ENCODE data around the gene AJAP1.

DNA sequence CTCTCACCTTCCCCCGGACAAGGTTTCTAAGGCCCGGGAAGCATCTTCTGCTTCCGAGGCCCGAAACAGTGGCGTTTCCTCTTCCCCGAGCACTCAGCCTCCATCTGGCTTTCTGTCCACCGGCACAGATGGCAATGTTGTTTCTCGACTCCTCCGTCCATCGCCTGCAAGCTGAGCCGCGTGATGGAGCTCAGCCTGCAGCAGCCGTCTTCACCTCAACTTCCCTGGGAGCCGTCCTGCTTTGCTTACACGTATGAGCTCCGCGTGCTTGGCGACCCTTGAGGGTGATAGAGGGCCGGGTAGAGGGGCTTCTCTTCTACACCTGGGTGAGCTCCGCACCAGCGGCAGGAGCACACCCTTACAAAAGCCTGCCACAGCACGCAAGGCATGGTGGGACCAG, 80.4 kb downstream of the AJAP1 start:
- no peak for TF ChIP-seq POLR2AphosphoS5 (IDR thresholded peaks at IDR 0.05; ENCODE audit: low read length)
- TF ChIP-seq EZH2 (IDR thresholded peaks at IDR 0.05; ENCODE audit: borderline replicate concordance, control insufficient read depth, low read depth, low read length) = no peak
- TF ChIP-seq, protein P1, sequence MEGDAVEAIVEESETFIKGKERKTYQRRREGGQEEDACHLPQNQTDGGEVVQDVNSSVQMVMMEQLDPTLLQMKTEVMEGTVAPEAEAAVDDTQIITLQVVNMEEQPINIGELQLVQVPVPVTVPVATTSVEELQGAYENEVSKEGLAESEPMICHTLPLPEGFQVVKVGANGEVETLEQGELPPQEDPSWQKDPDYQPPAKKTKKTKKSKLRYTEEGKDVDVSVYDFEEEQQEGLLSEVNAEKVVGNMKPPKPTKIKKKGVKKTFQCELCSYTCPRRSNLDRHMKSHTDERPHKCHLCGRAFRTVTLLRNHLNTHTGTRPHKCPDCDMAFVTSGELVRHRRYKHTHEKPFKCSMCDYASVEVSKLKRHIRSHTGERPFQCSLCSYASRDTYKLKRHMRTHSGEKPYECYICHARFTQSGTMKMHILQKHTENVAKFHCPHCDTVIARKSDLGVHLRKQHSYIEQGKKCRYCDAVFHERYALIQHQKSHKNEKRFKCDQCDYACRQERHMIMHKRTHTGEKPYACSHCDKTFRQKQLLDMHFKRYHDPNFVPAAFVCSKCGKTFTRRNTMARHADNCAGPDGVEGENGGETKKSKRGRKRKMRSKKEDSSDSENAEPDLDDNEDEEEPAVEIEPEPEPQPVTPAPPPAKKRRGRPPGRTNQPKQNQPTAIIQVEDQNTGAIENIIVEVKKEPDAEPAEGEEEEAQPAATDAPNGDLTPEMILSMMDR (IDR thresholded peaks at IDR 0.05 in 2 of 3, conservative IDR thresholded peaks at IDR 0.05 in 1 of 3; ENCODE audit: control insufficient read depth in 2 of 3, extremely low read depth in 1 of 3, insufficient read depth in 1 of 3, low read depth in 3 of 3, low read length in 3 of 3) = no peak
- TF ChIP-seq, protein P2, sequence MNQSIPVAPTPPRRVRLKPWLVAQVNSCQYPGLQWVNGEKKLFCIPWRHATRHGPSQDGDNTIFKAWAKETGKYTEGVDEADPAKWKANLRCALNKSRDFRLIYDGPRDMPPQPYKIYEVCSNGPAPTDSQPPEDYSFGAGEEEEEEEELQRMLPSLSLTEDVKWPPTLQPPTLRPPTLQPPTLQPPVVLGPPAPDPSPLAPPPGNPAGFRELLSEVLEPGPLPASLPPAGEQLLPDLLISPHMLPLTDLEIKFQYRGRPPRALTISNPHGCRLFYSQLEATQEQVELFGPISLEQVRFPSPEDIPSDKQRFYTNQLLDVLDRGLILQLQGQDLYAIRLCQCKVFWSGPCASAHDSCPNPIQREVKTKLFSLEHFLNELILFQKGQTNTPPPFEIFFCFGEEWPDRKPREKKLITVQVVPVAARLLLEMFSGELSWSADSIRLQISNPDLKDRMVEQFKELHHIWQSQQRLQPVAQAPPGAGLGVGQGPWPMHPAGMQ (IDR thresholded peaks at IDR 0.05; ENCODE audit: borderline replicate concordance) = no peak
- TF ChIP-seq, protein P3, sequence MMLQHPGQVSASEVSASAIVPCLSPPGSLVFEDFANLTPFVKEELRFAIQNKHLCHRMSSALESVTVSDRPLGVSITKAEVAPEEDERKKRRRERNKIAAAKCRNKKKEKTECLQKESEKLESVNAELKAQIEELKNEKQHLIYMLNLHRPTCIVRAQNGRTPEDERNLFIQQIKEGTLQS (IDR thresholded peaks at IDR 0.05; ENCODE audit: borderline replicate concordance, extremely low read depth, low read depth, low read length) = no peak
- no peak for TF ChIP-seq POLR2A (IDR thresholded peaks at IDR 0.05; ENCODE audit: low read depth, low read length)
- no peak for TF ChIP-seq ZZZ3 (IDR thresholded peaks at IDR 0.05; ENCODE audit: control insufficient read depth, insufficient read length, low read depth)
- TF ChIP-seq ZNF622 (IDR thresholded peaks at IDR 0.05) = no peak
- no peak for TF ChIP-seq TCF12 (IDR thresholded peaks at IDR 0.05; ENCODE audit: low read depth, low read length)
- TF ChIP-seq SIX5 (IDR thresholded peaks at IDR 0.05; ENCODE audit: low read depth, low read length, severe bottlenecking) = no peak
